ENCODE results near the gene DPP6.
"Not testable (repeated sequence)": the region's sequence is repeated elsewhere in the genome, so short reads cannot be mapped to it uniquely, and the experiment has no call there.

DNA sequence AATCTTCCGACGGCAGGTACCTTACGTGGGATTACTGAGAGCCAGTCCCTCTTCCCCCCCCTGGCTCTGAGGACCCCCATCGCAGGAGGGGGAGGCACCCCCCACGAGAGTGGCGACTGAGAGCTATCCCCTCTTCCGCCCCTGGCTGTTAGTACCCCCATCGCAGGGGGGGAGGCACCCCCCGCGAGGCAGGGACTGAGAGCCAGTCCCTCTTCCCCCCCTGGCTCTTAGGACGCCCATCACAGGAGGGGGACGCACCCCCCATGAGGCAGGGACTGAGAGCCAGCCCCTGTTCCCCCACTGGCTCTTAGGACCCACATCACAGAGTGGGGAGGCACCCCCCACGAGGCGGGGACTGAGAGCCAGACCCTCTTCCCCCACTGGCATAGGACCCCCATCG is 8.4 kb downstream of the DPP6 start:
- TF ChIP-seq, protein P1, sequence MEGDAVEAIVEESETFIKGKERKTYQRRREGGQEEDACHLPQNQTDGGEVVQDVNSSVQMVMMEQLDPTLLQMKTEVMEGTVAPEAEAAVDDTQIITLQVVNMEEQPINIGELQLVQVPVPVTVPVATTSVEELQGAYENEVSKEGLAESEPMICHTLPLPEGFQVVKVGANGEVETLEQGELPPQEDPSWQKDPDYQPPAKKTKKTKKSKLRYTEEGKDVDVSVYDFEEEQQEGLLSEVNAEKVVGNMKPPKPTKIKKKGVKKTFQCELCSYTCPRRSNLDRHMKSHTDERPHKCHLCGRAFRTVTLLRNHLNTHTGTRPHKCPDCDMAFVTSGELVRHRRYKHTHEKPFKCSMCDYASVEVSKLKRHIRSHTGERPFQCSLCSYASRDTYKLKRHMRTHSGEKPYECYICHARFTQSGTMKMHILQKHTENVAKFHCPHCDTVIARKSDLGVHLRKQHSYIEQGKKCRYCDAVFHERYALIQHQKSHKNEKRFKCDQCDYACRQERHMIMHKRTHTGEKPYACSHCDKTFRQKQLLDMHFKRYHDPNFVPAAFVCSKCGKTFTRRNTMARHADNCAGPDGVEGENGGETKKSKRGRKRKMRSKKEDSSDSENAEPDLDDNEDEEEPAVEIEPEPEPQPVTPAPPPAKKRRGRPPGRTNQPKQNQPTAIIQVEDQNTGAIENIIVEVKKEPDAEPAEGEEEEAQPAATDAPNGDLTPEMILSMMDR (IDR thresholded peaks at IDR 0.05), result not testable (repeated sequence)
- not testable (repeated sequence) for TF ChIP-seq POLR2AphosphoS5, EP300 (IDR thresholded peaks at IDR 0.05)
